Effector memory CD8-positive, alpha-beta T cell (primary cell): ENCODE measurements around the gene KIR3DL2.
A peak's percentile ranks its signal among the peaks of the same experiment; 100 is the strongest.
"Not testable (repeated sequence)": the region's sequence is repeated elsewhere in the genome, so short reads cannot be mapped to it uniquely, and the experiment has no call there.

Experiments
- ATAC-seq: fragments of 150-1000 bp; cut with Tn5 transposase; replicated peaks from 2 replicates; pipeline ENCODE4 v1.10.0; 2021; ENCODE audit warnings: mild to moderate bottlenecking, moderate library complexity
- DNase-seq, 3 experiments: peaks; one replicate each; pipeline ENCODE4 v3.0.0; 2021
- H3K27ac Mint-ChIP-seq, 2 donors: one replicate each; pipeline ENCODE4 v1.8.0; 2022; ENCODE audit warnings: mild to moderate bottlenecking in 2 of 2, mixed read lengths in 2 of 2, moderate library complexity in 2 of 2
- H3K27me3 Mint-ChIP-seq, 2 donors: one replicate each; pipeline ENCODE4 v1.8.0; 2022; ENCODE audit warnings: mixed read lengths in 2 of 2
- H3K36me3 Mint-ChIP-seq: one replicate; pipeline ENCODE4 v1.8.0; 2022; ENCODE audit warnings: mild to moderate bottlenecking, moderate library complexity, mixed read lengths; ENCODE audit not compliant: insufficient read depth
- H3K4me1 Mint-ChIP-seq, 2 donors: one replicate each; pipeline ENCODE4 v1.8.0; 2022; ENCODE audit warnings: low read depth in 2 of 2, mixed read lengths in 2 of 2
- H3K4me3 Mint-ChIP-seq, 2 donors: one replicate each; pipeline ENCODE4 v1.8.0; 2022; ENCODE audit warnings: mild to moderate bottlenecking in 2 of 2, mixed read lengths in 2 of 2, moderate library complexity in 2 of 2
- H3K9me3 Mint-ChIP-seq, 2 donors: one replicate each; pipeline ENCODE4 v1.8.0; 2022; ENCODE audit warnings: mixed read lengths in 2 of 2
- total RNA-seq, 9 experiments: gene quantifications; one replicate each; lab custom pipeline; 2026; lab: John Stamatoyannopoulos, UW

Gene KIR3DL2
- total RNA-seq: 0.12 to 1.6 (median 0.68) reads per million in 9 experiments

GRCh38 chr19:54850061-54850640 lies at the start of gene KIR3DL2:
TSS of gene KIR3DL2 (plus strand) at chr19:54850443. CDS start at chr19:54850476, 33 bp downstream.
- DNase-seq, ATAC-seq, H3K4me1 Mint-ChIP-seq, H3K36me3 Mint-ChIP-seq, H3K9me3 Mint-ChIP-seq: not testable (repeated sequence)
- Mint-ChIP-seq H3K27me3 (peaks cover 45 to 49% of the 10 kb centered on the region in 2 donors), H3K4me3 (peak within 1 kb of the TSS; percentile 34 to 47), H3K27ac (peak within 1 kb of the TSS in 1 of 2 donors; percentile 50)

GRCh38 chr19:54803410-54803809 lies 46.8 kb upstream of the KIR3DL2 start, which contains the start of gene KIR2DL4:
TSS of gene KIR2DL4 (plus strand) at chr19:54803610. CDS start at chr19:54803652, 42 bp downstream.
- ATAC-seq (peak; percentile 81), DNase-seq (peak in 2 of 3 experiments; percentile 10 to 15)
- Mint-ChIP-seq H3K9me3 (no peaks in the 10 kb centered on the region), H3K4me1 (peaks cover 2 to 11% of the 10 kb centered on the region in 2 donors), H3K36me3 (no peaks in the 10 kb centered on the region), H3K4me3 (peak within 1 kb of the TSS in 1 of 2 donors; percentile 2), H3K27me3 (peaks cover 21 to 46% of the 10 kb centered on the region in 2 donors), H3K27ac (peak within 1 kb of the TSS in 1 of 2 donors; percentile 29)

GRCh38 chr19:54804101-54804500 lies 46.1 kb upstream of the KIR3DL2 start:
- ATAC-seq: peak; percentile 31
- Mint-ChIP-seq H3K9me3 (no peaks in the 10 kb centered on the region), H3K27ac (no peak overlapping the region), H3K4me1 (peaks cover 2 to 11% of the 10 kb centered on the region in 2 donors), H3K27me3 (peaks cover 15 to 45% of the 10 kb centered on the region in 2 donors), H3K4me3 (no peak overlapping the region), H3K36me3 (no peaks in the 10 kb centered on the region)
- no peak for DNase-seq

GRCh38 chr19:54804571-54804970 lies 45.7 kb upstream of the KIR3DL2 start:
- Mint-ChIP-seq H3K36me3 (no peaks in the 10 kb centered on the region), H3K4me3 (no peak overlapping the region), H3K27me3 (peaks cover 15 to 45% of the 10 kb centered on the region in 2 donors), H3K9me3 (no peaks in the 10 kb centered on the region), H3K27ac (no peak overlapping the region), H3K4me1 (peaks cover 2 to 11% of the 10 kb centered on the region in 2 donors)
- ATAC-seq: no peak
- no peak for DNase-seq

GRCh38 chr19:54805665-54806515 lies 44.4 kb upstream of the KIR3DL2 start:
- H3K27me3 Mint-ChIP-seq: peaks cover 22 to 54% of the 10 kb centered on the region in 2 donors
- no peaks in the 10 kb centered on the region for H3K36me3 Mint-ChIP-seq
- peaks cover 2 to 11% of the 10 kb centered on the region in 2 donors for H3K4me1 Mint-ChIP-seq
- ATAC-seq: no peak
- no peak overlapping the region for H3K27ac Mint-ChIP-seq
- H3K4me3 Mint-ChIP-seq: no peak overlapping the region
- DNase-seq: no peak
- no peaks in the 10 kb centered on the region for H3K9me3 Mint-ChIP-seq

GRCh38 chr19:54806516-54806838 lies 43.8 kb upstream of the KIR3DL2 start:
- H3K27ac Mint-ChIP-seq: no peak overlapping the region
- no peaks in the 10 kb centered on the region for H3K9me3 Mint-ChIP-seq
- DNase-seq (no peak), ATAC-seq (no peak)
- no peak overlapping the region for H3K4me3 Mint-ChIP-seq
- H3K27me3 Mint-ChIP-seq: peaks cover 24 to 56% of the 10 kb centered on the region in 2 donors
- H3K36me3 Mint-ChIP-seq: no peaks in the 10 kb centered on the region
- peaks cover 2 to 11% of the 10 kb centered on the region in 2 donors for H3K4me1 Mint-ChIP-seq

- not testable (repeated sequence) for H3K4me3 Mint-ChIP-seq, H3K36me3 Mint-ChIP-seq, H3K27ac Mint-ChIP-seq, H3K4me1 Mint-ChIP-seq, DNase-seq, ATAC-seq
- Mint-ChIP-seq H3K27me3 (peaks cover 39 to 62% of the 10 kb centered on the region in 2 donors), H3K9me3 (peaks cover 2 to 10% of the 10 kb centered on the region in 2 donors)
These were observed 35.7 kb upstream of the KIR3DL2 start for GRCh38 chr19:54814571-54814970.

- peaks cover 2 to 10% of the 10 kb centered on the region in 2 donors for H3K9me3 Mint-ChIP-seq
- peak within 1 kb of the TSS in 1 of 2 donors; percentile 75 for H3K27ac Mint-ChIP-seq
- H3K4me1 Mint-ChIP-seq, H3K36me3 Mint-ChIP-seq, DNase-seq, ATAC-seq: not testable (repeated sequence)
- H3K4me3 Mint-ChIP-seq: peak within 1 kb of the TSS in 1 of 2 donors; percentile 13
- peaks cover 38 to 53% of the 10 kb centered on the region in 2 donors for H3K27me3 Mint-ChIP-seq
These were observed 34.0 kb upstream of the KIR3DL2 start, which contains the start of gene KIR3DL1 for GRCh38 chr19:54816251-54816650. TSS of gene KIR3DL1 (plus strand) at chr19:54816468.

GRCh38 chr19:54817670-54818536 lies 32.3 kb upstream of the KIR3DL2 start:
- no peak overlapping the region for H3K27ac Mint-ChIP-seq
- H3K4me1 Mint-ChIP-seq: no peaks in the 10 kb centered on the region
- DNase-seq (no peak), ATAC-seq (no peak)
- H3K9me3 Mint-ChIP-seq: no peaks in the 10 kb centered on the region
- peaks cover 30 to 39% of the 10 kb centered on the region in 2 donors for H3K27me3 Mint-ChIP-seq
- no peaks in the 10 kb centered on the region for H3K36me3 Mint-ChIP-seq
- no peak overlapping the region for H3K4me3 Mint-ChIP-seq

GRCh38 chr19:54824416-54824815 lies 25.8 kb upstream of the KIR3DL2 start:
- peaks cover 30 to 35% of the 10 kb centered on the region in 2 donors for H3K27me3 Mint-ChIP-seq
- ATAC-seq, H3K4me3 Mint-ChIP-seq, H3K27ac Mint-ChIP-seq, DNase-seq, H3K4me1 Mint-ChIP-seq, H3K36me3 Mint-ChIP-seq, H3K9me3 Mint-ChIP-seq: not testable (repeated sequence)

GRCh38 chr19:54825326-54825725 lies 24.9 kb upstream of the KIR3DL2 start:
- H3K4me3 Mint-ChIP-seq, H3K36me3 Mint-ChIP-seq, H3K9me3 Mint-ChIP-seq, H3K4me1 Mint-ChIP-seq, ATAC-seq, H3K27ac Mint-ChIP-seq, DNase-seq: not testable (repeated sequence)
- H3K27me3 Mint-ChIP-seq: peaks cover 34 to 35% of the 10 kb centered on the region in 2 donors

- H3K4me1 Mint-ChIP-seq, H3K9me3 Mint-ChIP-seq, H3K27ac Mint-ChIP-seq, ATAC-seq, H3K4me3 Mint-ChIP-seq, H3K36me3 Mint-ChIP-seq, DNase-seq: not testable (repeated sequence)
- H3K27me3 Mint-ChIP-seq: peaks cover 27 to 40% of the 10 kb centered on the region in 2 donors
These were observed 22.2 kb upstream of the KIR3DL2 start for GRCh38 chr19:54828064-54828463.

- not testable (repeated sequence) for DNase-seq, H3K36me3 Mint-ChIP-seq, H3K4me1 Mint-ChIP-seq, H3K9me3 Mint-ChIP-seq, ATAC-seq
- Mint-ChIP-seq H3K4me3 (peak within 1 kb of the TSS in 1 of 2 donors; percentile 23), H3K27ac (peak within 1 kb of the TSS in 1 of 2 donors; percentile 90), H3K27me3 (peaks cover 13 to 30% of the 10 kb centered on the region in 2 donors)
These were observed 17.7 kb upstream of the KIR3DL2 start, which contains the start of gene KIR2DS4 for GRCh38 chr19:54832496-54832895. TSS of gene KIR2DS4 (plus strand) at chr19:54832676.
